Activated T-helper 1 cell treated with anti-CD3 and anti-CD28 coated beads, Interleukin-12 subunit alpha, Interleukin-12 subunit beta, Interleukin-2, Interleukin-4 antibody, amounts not matched to agents 30 ng/mL and 10 ng/mL and 1 ng/mL, durations not matched to agents 14 hours and 24 hours and 36 hours (primary cell): ENCODE measurements around the gene PNMA8C. TPM values are rescaled to one million over a fixed set of nuclear protein-coding genes. Genes with fewer than 3 reads are reported as not detected.
"Not testable (repeated sequence)": the region's sequence is repeated elsewhere in the genome, so short reads cannot be mapped to it uniquely, and the experiment has no call there.

ENCODE experiments used
- DNase-seq: peaks from one replicate; pipeline ENCODE4 v3.0.0; 2021; ENCODE audit warnings: low spot score
- H3K27ac Mint-ChIP-seq: one replicate; pipeline ENCODE4 v1.8.0; 2021; ENCODE audit warnings: mild to moderate bottlenecking, mixed read lengths
- H3K27me3 Mint-ChIP-seq: one replicate; pipeline ENCODE4 v1.8.0; 2022; ENCODE audit warnings: mild to moderate bottlenecking, moderate library complexity, mixed read lengths; ENCODE audit not compliant: insufficient read depth
- H3K36me3 Mint-ChIP-seq: one replicate; pipeline ENCODE4 v1.8.0; 2021; ENCODE audit warnings: low read depth, mixed read lengths
- H3K4me1 Mint-ChIP-seq: one replicate; pipeline ENCODE4 v1.8.0; 2021; ENCODE audit warnings: low read depth, mixed read lengths
- H3K4me3 Mint-ChIP-seq: one replicate; pipeline ENCODE4 v1.8.0; 2021; ENCODE audit warnings: mild to moderate bottlenecking, moderate library complexity, mixed read lengths
- H3K9me3 Mint-ChIP-seq: one replicate; pipeline ENCODE4 v1.8.0; 2021; ENCODE audit warnings: mixed read lengths
- intact Hi-C: fragments of 100-400 bp; cut with micrococcal nuclease; formaldehyde crosslinking; loops from one replicate; pipeline ENCODE4 v1.15.1; 2024
- total RNA-seq: library from RNA; stranded (reverse); gene quantifications from 2 replicates; pipeline ENCODE4 v1.2.3, GENCODE V29; 2022

PNMA8C gene
- total RNA-seq, 1 donor from 2014 or later: not detected

- H3K27me3 Mint-ChIP-seq, H3K4me3 Mint-ChIP-seq, DNase-seq, H3K27ac Mint-ChIP-seq, H3K9me3 Mint-ChIP-seq, intact Hi-C loops: not testable (repeated sequence)
- Mint-ChIP-seq H3K36me3 (peaks cover 32% of the 10 kb centered on the region), H3K4me1 (peaks cover 22% of the 10 kb centered on the region)
These were observed 53.2 kb downstream of the PNMA8C start for GRCh38 chr19:46375476-46376067.

Other genes starting within 250 kb of the PNMA8C start
- not detected in 2 replicates for gene IGFL1, start 199.2 kb downstream of the PNMA8C start, total RNA-seq
- gene HIF3A, start 131.9 kb downstream of the PNMA8C start, total RNA-seq: not detected in 2 replicates
- gene PPP5C, start 81.8 kb downstream of the PNMA8C start, total RNA-seq: 160 and 173 TPM in 2 replicates
- not detected in 2 replicates for gene CCDC8, start 15.4 kb downstream of the PNMA8C start, total RNA-seq
- gene PNMA8A, start 42.6 kb upstream of the PNMA8C start, total RNA-seq: not detected in 2 replicates
- gene PNMA8B, start 66.9 kb upstream of the PNMA8C start, total RNA-seq: not detected in 2 replicates
- gene CALM3, start 172.4 kb upstream of the PNMA8C start, total RNA-seq: 568 and 578 TPM in 2 replicates
- 217 and 218 TPM in 2 replicates for gene PTGIR, start 196.2 kb upstream of the PNMA8C start, total RNA-seq
- 17.8 and 18.6 TPM in 2 replicates for gene GNG8, start 207.3 kb upstream of the PNMA8C start, total RNA-seq
- gene DACT3, start 232.2 kb upstream of the PNMA8C start, total RNA-seq: 4.3 and 5.7 TPM in 2 replicates